Measurements from ENCODE around the gene ACOT7. TPM values are rescaled to one million over a fixed set of nuclear protein-coding genes. Genes with fewer than 3 reads are reported as not detected.
A peak's percentile ranks its signal among the peaks of the same experiment; 100 is the strongest.
"Not testable (repeated sequence)": the region's sequence is repeated elsewhere in the genome, so short reads cannot be mapped to it uniquely, and the experiment has no call there.

The ACOT7 gene
- polyA plus RNA-seq, 1 donor: 13.4 TPM

DNA sequence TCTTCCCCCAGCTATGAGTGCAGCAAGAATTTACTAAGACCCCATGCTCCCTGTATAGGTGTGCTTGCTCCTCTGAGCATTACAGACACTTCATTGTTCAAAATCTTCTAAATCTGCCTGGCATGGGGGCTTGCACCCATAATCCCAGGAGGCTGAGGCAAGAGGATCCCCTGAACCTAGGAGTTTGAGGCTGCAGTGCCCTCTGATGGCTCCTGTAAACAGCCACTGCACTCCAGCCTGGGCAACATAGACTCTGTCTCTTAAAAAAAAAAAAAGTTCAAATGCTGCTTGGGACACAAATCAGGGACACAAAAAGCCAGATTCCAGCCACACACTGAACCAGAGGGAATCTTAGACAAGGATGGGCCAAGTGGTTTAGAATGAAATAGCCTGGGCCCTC, 3.4 kb upstream of the ACOT7 start:
- DNase-seq (ENCODE audit: low read depth): no peak

DNA sequence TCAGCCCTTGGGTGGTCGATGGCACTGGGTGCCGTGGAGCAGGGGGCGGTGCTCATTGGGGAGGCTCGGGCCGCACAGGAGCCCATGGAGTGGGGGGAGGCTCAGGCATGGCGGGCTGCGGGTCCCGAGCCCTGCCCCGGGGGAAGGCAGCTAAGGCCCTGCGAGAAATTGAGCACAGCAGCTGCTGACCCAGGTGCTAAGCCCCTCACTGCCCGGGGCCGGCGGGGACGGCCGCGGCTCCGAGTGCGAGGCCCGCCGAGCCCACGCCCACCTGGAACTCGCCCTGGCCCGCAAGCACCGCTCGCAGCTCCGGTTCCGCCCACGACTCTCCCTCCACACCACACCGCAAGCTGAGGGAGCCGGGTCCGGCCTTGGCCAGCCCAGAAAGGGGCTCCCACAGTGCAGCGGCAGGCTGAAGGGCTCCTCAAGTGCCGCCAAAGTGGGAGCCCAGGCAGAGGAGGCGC, 2.2 kb upstream of the ACOT7 start:
- not testable (repeated sequence) for DNase-seq (ENCODE audit: low read depth)

- DNase-seq (ENCODE audit: low read depth): not testable (repeated sequence)
Measured at GRCh38 chr1:6395130-6395529, 1.6 kb upstream of the ACOT7 start.

DNA sequence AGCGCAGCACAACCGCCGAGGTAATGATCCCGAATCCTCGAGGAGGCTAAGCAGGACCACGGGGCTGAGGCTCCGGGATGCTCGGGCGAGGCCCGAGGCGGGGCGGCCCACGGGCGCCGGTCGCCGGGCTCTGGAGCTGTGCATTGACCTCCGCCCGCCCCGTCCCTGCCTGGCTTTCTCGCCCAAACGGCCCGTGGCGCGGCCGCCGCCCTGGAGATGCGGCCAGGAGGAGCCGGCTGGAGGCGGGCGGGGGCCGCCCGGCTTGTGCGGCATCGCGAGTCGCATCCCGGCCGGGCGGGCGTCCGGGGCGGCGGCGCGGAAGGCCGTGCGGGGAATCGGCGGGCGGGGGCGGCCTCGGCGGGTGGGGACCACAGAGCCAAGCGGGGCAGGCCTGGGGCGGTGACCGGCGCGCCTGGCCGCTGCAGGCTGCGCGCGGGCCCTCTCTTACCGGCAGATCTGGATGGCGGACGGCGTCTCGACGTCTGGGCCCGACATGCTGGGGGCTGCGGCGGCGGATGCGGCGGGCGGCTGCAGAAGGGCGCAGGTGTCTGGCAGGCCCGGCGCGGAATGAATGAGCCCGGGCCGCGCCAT, 663 bp downstream of the ACOT7 start:
- DNase-seq (ENCODE audit: low read depth): no peak

DNA sequence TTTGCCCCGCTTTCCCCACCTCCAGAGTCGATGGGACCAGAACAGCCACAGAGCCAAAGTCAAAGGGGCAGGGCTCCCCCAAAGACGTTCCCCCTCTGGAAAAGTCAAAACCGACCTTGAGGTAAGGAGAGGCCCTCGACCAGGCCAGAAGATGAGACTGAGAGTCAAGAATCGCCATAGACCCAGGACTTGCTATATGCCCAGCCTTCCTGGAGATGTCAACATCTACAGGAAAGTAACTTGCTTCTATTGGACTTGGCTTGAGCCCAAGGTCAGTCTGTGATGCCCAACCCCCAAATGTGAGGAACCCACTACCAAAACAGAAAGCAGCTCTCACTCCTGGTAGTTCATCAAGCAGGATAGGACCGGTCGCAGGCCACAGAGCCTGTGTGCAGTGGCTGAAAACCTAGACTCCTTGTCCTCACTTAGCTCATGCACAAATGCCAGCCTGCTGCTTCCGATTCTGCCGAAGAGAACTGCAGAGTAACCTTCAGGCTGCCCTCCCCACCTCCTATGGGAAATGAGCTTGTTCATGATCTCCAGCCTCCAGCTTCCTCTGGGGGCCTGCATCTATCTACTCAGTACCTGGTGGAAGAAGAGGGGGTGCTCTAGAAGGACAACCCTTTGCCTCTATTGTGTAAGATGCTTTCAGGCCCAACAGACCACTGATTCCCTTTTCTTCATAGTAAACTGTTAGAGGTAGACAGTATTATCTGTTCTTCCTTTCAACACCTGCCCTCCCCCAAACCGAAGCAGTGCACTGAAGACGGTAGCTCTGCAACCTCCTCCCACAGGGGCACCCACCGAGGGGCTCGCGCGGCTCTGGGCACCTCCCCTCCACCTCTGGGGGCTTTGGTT, 1.4 kb downstream of the ACOT7 start:
- no peak for DNase-seq (ENCODE audit: low read depth)

GRCh38 chr1:6389971-6390370, 3.6 kb downstream of the ACOT7 start:
- no peak for DNase-seq (ENCODE audit: low read depth)

DNA sequence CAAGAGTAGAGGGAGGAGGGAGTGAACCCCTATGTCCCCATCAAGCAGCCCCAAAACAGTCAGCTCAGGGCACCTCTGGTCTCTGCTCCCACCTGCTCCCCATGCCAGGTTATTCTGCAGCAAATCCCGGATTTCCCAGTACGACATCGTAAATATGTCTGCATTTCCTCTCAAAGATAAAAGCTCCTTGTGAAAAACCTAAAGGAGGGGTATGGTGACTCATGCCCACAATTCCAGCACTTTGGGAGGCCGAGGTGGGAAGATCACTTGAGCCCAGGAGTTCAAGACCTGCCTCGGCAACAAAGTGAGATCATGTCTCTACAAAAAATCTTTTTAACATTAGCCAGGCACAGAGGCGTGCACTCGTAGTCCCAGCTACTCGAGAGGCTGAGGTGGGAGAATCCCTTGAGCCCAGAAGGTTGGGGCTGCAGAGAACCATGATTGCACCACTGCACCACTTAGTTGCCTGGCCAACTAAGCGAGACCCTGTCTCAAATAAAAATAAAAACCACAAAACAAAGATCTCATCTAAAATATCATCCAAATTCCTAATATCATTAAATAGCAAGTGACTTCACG, 7.1 kb downstream of the ACOT7 start:
- DNase-seq (ENCODE audit: low read depth): no peak

GRCh38 chr1:6385488-6386191, 7.9 kb downstream of the ACOT7 start:
- no peak for DNase-seq (ENCODE audit: low read depth)

DNA sequence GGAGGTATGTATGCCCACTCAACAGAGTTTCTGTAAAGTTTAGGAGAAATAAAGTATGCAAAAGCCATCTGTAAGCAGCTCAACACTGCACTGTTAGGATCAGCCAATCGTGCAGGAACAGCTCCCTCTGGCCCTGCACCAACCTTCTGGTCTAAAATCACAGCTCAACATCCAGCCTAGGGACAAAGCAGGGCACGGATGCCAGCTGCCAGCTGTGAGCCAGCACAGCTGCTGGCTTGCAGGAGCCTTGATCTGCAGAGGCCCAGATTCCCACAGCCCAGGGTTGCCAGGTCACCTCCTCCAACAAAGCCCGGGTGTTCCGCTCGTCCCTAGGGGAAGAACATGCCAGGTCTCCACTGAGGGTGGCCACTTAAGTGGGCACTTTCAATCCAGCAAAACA, 8.6 kb downstream of the ACOT7 start:
- peak; percentile 31 for DNase-seq (ENCODE audit: low read depth)

DNA sequence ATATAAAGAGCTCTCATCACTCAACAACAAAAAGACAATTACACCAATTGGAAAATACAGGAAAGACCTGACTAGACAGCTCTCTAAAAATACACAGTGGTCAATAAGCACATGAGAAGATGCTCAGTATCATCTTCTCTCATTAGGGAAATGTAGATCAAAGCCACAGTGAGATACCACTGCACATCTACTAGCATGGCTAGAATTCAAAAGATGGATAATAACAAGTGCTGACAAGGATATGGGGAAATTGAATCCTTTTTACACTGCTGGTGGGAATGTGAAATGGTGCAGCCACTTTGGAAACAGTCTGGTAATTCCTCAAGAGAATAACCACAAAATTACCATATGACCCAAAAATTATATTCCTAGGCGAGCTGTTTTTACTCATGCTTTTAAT, 9.4 kb downstream of the ACOT7 start:
- no peak for DNase-seq (ENCODE audit: low read depth)

- no peak for DNase-seq (ENCODE audit: low read depth)
Measured at GRCh38 chr1:6380037-6380436, 13.5 kb downstream of the ACOT7 start.

GRCh38 chr1:6378096-6378746, 15.3 kb downstream of the ACOT7 start:
- DNase-seq (ENCODE audit: low read depth): no peak

DNA sequence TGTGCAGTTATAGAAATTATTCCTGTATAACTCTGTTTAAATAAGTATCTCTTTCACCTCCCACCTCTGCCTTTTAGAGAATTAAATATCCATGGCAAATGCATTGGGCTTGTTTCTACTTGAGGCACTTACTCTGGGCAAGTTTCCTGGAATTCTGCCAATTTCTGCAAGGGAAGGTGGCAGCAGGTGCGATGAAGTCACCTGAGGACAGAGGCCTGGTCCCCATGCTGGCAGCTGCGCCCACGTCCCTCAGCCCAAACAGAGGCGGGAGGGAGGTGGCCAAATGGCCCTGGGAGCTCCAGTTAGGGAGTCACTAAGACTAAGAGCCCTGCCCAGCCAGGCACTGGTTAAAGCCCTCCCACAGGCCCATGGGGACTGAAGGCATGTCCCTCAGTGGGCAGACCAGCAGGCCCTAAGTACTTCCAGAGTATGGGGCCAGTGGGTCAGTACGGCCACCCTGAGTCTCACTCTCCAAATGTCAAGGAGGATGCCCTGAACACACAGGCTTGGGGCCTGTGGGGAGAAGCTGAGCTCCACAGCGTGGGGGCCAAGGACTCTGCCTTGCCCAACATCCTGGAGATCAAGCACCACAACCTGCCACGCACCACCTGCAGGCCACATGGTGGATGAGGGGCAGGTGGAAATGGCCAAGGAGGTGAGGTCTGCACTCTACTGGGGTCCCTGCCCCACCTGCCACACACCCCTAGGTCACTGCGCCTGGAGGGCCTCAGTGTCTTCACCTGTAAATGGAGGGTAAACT, 19.4 kb downstream of the ACOT7 start:
- no peak for DNase-seq (ENCODE audit: low read depth)

DNA sequence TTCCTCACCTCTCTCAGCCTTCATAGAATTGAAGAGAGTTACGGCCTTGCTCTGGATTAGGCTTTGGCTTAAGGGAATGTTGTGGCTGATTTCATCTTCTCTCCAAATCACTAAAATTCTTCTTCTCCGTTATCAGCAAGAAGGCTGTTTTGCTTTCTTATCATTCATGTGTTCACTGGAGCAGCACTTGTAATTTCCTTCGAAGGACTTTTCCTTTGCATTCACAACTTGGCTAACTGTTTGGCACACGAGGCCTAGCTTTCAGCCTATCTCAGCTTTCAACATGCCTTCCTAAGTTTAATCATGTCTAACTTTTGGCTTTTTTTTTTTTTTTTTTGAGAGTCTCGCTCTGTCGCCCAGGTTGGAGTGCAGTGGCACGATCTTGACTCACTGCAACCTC, 21.3 kb downstream of the ACOT7 start:
- DNase-seq (ENCODE audit: low read depth): not testable (repeated sequence)

DNA sequence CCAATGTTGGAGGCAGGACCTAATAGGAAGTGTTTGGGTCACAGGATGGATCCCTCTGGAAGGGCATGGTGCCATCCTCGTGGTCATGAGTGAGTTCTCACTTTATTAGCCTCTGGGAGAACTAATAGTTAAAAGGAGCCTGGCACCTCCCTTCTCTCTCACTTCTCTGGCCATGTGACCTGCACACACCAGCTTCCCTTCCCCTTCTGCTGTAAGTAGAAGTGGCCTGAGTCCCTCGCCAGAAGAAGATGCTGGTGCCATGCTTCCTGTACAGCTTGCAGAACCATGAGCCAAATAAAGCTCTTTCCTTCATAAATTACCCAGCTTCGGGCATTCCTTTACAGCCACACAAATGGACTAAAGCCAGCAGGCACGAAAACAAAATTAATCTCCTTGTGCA, 23.6 kb downstream of the ACOT7 start:
- no peak for DNase-seq (ENCODE audit: low read depth)

GRCh38 chr1:6367381-6368012, 26.1 kb downstream of the ACOT7 start:
- no peak for DNase-seq (ENCODE audit: low read depth)

DNA sequence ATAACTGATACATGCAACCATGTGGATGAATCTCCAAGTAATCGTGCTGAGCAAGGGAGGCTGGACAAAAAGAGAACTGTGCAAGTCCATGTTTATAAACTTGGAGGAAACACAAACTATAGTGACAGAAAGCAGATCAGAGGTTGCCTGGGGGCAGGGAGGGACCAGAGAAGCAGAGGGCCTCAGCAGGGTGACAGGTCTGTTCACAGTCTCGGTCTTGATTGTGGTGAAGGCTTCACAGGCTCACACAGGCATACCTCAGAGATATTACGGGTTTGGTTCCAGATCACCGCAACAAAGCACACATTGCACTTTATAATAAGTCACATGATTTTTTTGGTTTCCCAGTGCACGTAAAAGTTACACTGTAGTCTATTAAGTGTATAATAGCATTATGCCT, 28.5 kb downstream of the ACOT7 start:
- DNase-seq (ENCODE audit: low read depth): no peak

- not testable (repeated sequence) for DNase-seq (ENCODE audit: low read depth)
Measured at GRCh38 chr1:6363085-6363884, 30.3 kb downstream of the ACOT7 start.

DNA sequence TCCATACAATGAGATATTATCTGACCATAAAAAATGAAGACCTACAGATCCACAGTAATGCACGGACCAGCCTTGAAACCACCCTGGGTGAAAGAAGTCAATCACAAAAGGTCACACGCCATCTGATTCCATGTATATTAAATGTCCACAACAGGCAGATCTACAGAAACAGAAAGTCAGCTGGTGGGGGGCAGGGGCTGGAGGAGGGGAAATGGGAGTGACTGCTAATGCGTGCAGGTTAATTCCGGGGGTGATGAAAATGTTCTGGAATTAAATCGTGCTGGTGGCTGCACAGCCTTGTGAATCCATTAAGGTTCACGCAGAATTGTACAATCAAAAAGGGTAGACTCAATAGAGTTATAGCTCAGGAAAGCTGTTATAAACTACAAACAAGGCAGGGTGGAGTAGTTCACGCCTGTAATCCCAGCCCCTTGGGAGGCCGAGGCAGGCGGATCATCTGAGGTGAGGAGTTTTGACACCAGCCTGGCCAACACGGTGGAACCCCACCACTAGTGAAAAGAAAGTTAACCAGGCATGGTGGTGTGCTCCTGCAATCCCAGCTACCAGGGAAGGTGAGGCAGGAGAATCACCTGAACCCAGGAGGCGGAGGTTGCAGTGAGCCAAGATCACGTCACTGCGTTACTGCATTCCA, 32.3 kb downstream of the ACOT7 start:
- no peak for DNase-seq (ENCODE audit: low read depth)
